Hematopoietic multipotent progenitor cell treated with erythropoietin and hydrocortisone succinate and interleukin-3 and kit ligand, for 4 days (in vitro differentiated cells): ENCODE data around the gene RFC5.
"Not testable (repeated sequence)": the region's sequence is repeated elsewhere in the genome, so short reads cannot be mapped to it uniquely, and the experiment has no call there.

ENCODE experiments used
- DNase-seq: peaks from one replicate; pipeline ENCODE4 v3.0.0-alpha.2; 2015

The RFC5 gene, protein sequence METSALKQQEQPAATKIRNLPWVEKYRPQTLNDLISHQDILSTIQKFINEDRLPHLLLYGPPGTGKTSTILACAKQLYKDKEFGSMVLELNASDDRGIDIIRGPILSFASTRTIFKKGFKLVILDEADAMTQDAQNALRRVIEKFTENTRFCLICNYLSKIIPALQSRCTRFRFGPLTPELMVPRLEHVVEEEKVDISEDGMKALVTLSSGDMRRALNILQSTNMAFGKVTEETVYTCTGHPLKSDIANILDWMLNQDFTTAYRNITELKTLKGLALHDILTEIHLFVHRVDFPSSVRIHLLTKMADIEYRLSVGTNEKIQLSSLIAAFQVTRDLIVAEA

DNA sequence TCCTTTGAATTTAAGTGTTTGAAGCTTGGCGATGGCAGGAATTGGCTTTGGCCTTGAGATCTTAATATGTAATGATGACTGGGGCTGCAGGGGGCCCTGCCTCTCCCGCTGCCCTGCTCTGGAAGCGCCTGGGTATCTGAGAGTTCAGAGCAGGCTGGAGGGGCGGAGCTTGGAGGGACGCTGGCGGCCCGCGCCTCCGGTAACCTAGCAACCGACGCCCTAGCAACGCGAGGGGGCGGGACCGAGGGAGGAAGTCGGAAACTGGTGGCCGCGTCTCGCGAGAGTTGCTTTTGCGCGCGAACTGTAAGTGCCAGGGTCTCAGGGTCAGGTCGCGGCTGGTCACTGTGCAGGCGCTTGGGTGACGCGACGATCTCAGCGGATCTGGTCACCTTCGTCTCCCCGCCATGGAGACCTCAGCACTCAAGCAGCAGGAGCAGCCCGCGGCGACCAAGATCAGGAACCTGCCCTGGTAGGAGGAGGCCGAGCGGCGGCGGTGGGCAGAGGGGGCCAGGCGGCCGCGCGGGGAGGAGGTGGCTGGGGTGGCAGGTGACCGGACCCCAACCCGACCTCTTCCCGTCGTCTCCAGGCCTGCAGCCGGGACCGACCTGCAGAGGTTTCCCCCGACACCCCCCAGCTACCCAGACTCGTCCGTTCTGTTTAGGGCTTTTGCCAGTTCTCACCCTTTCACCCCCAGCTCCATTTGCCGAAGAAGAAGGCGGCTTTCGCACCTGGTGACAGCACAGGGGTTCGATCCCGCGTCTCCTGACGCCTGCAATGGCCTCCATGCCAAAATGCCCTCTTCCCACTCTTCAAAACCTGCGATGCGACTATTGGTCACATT lies at the start of gene RFC5:
RFC5 (plus strand) TSS at position 280 of the 841 bp plus-strand sequence; CDS start at position 405, 125 bp downstream.
- peak; percentile 99 for DNase-seq

DNA sequence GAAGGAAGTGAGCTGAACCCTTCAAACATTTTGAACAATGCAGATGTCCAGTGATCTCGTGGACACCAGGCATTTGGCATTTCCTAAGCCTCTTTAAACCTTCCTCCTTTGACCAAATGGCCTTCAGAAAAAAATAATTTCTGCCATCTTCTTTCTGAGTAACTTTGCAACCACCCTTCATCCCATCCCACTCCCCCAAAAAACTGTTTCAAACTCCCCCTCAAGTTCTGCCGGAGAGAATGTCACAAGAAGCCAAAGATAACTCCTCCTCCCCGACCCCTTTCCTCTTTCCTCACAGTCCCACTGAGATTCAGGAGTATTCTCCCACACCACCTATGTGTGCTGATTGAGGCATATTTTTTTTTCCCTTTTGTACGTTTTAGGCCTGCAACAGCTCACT lies 49.5 kb upstream of the RFC5 start:
- no peak for DNase-seq

DNA sequence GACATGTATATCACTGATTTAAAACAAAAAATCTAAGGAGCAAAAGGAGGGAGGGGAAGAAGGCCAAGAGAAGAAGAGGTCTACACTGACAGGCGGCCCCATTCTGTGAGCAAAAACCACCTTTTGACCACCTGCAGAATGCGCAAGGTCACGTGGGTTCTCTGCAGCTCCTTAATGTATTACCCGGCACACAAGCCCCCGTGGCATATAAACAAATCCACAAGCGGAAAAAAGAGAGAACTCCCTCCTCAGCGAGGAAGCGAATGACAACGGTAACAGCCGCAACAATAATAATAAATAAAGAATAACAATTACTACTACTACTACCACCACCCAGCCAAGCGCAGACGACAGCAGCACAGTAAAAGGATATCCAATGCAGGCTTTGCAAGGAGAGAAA lies 49.0 kb upstream of the RFC5 start:
- no peak for DNase-seq

DNA sequence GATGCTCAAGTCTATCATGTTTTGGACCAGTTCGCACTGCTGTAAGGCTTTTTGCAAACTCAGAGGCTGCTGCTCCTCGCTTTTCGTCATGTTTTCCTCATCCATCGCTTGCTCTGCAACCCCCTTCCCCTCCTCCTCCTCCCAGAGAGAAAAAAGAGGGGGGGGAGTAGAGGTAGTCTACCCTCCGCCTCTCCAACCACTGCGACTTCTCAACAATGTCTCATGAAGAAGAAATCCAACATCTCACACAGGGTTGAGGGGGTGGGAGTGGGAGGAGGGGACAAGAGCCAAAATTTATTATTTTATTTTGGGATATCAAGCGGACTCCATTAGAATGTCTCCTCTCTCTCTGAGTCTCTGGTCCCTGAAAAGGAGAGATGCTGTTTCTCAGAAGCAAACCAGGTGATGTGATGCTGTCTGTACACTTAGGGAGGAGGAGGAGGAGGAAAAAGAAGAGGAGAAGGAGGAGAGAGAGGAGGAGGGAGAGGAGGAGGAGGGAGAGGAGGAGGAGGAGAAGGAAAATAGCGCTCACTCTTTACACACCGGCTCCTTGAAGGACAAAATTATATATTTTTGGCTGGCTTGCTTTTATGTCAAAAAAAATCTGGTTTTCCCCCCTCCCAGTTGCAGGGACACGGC lies 48.2 kb upstream of the RFC5 start:
- no peak for DNase-seq

DNA sequence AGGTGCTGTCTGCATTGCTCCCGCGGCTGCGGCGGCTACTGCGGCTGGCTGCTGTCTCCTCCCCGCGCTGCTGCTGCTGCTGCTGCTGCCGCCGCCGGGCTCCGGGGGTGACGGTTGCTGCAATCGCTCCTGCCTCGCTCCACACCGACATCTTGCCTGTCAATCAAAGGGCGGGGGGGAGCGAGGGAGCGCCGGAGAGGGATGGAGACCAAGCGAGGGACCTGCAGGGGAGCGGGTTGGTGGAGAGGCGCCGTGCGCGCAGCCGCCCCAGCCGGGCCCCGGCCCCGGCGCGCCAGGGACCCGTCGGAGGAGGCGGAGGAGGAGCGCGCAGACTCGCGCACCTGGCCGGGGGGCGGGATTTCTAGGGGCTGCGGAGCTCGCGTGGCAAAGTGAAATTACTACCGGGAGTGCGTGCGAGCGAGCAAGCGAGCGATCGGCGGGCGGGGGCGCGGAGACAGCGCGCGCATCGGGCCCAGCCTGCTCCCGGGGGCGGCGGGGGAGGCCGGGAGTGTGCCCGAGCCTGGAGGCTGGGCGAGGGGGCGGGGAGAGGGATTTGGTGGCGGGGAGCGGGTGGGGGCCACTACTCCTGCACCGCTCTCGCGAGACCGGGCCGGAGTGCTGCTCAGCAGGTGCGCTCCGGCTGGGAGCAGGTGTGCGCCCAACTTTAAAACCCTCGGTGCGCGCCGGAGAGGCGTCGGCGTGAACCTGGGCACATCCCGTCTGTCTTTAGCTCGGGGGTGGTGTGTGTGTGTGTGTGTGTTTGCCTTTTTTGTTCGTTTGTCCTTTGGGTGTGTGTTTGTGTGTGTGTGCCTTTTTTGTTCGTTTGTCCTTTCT lies 47.5 kb upstream of the RFC5 start, which contains the start of gene KSR2:
KSR2 (minus strand) TSS at position 165 of the 834 bp plus-strand sequence. CDS start 735 bp downstream, outside the sequence.
- DNase-seq, result peak; percentile 42

DNA sequence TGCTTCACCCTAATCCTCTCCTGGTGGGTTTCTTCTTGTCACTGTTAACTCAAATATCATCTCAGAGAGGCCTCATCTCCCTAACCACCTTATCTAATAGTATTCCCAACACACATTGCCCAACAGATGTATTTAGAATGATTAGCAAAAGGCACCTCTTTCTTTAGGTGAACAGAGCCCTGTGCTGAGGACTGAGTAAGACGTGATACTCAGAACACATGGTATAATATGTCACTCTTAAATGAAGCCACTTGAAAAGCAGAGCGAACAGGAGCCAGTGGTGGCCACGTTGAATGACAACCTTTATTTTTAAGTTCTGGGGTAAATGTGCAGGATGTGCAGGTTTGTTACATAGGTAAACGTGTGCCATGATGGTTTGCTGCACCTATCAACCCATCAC lies 46.2 kb upstream of the RFC5 start:
- no peak for DNase-seq

DNA sequence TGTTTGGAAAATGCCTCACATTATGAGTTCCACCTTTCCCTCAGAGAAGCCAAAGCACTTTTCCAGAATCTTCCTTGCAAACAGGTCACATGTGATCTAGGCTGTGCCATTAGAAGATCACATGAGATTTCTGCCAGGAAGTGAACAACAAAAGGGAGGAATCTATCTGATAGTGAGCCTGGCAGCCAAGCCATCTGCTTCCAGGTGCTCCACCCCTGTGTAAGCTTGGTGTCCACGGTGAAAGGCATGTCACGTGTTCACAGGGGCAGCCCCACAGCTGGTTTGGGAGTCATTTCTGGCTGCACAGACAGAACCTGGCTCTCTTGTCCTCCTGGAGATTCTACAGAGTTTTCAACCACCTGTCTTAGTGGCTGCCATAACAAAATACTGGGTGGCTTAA lies 44.2 kb upstream of the RFC5 start:
- DNase-seq, result no peak

DNA sequence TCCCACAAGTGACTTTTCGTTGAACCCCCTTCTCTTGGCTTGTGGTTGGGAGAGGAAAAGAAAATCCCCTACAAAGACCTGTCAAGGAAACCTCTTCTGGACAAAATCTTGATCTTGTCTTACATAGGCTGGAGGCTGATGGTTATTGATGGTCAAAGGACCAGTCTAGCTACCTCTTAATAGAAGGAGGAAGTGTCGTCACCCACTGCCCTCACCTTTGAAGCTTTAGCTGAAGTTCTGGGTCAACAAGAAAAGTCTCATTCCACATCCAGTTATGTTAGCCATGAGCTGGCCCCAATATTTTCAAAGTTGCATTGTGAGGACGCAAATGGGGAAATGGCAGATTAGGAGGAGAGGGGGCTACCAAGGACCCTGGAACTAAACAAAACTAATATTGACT lies 41.5 kb upstream of the RFC5 start:
- no peak for DNase-seq

DNA sequence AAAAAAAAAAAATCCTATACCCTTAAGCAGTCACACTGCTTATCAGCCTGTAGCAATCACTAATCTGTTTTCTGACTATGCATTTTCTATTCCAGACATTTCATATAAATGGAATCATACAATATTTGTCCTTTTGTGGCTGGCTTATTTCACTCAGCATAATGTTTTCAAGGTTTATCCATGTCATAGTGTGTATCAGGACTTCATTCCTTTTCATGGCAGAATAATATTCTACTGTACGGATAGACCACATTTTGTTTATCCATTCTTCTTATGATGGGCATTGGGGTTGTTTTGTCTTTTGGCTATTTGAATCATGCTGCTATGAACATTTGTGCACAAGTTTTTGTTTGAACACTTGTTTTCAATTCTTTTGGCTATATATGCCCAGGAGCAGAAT lies 39.1 kb upstream of the RFC5 start:
- DNase-seq, result no peak

DNA sequence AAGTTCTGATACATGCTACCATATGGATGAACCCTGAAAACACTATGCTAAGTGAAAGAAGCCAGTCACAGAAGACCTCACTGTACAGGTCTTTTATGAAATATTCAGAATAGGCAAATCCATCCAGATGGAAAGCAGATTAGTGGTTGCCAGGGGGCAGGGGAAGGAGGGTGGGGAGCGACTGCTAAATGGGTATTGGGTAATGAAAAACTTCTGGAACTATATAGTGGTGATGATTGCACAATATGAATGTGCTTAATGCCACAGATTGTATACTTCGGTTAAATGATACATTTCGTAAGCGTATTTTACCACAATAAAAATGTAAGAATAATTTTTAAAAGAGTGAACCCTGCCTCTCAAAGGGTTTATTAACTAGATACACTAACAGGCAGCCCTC lies 35.9 kb upstream of the RFC5 start:
- peak; percentile 20 for DNase-seq

DNA sequence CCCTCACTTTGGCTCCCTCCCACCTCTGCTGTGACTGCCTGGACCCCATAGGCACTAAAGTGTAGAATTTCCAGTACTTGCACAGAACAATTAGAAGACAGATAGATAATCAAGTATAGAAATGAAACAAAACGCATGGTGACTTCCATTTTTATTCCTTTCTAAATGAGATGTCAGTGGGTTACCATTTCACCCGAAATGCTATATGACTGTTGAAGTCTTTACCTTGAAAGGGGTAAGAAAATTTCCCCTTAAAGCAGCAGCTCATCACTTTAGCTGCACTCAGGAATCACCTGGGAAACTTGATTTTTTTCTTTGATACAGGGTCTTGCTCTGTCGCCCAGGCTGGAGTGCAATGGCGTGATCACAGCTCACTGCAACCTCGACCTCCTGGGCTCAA lies 35.2 kb upstream of the RFC5 start:
- no peak for DNase-seq

DNA sequence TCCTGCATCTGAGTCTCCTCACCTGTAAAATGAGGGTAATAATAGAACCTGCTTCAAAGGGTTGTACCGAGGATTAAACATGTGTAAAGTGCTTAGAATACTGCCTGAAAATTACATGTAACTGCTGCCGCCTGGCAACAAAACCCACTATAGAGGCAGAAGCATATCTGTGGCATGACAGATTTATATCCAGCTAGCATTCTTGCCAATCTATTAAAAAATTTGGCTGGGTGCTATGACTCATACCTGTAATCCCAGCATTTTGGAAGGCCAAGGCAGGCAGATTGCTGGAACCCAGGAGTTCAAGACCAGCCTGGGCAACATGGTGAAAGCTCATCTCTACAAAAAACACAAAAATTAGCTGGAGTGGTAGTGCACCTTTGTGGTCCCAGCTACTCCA lies 31.3 kb upstream of the RFC5 start:
- no peak for DNase-seq

DNA sequence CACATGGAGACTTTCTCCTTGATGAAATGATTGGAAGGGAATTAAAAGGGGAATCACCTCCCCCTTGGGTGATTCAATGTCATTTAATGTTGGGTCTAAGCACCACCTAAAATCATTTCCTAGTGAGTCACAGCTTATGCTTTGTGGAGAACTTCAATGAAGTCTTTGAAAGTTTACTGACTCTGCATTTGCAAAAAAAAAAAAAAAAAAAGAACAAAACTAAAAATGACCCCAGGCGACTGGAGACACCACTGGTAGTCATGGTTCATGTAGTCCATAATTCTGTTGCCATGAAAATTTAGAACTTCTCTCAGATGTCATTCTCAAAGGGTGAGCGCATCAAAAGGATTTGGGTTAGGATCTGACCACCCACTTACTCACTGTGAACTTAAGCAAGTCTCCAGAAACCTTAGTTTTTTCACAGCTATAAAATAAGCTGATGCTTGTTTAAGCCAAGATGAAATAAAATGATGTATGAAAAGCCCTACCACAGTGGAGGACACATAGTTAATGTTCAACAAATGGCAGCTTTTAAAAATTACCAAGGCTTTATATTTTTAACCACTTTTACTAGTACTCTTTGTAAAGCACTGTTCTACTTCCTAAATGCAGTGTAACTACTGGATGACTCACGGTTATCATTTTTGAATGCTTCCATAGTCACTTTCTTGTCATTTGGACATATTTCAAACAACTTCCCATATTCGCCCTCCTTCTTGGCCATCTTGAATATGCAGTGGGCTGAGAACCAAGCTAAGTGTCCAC lies 29.6 kb upstream of the RFC5 start:
- DNase-seq, result no peak

DNA sequence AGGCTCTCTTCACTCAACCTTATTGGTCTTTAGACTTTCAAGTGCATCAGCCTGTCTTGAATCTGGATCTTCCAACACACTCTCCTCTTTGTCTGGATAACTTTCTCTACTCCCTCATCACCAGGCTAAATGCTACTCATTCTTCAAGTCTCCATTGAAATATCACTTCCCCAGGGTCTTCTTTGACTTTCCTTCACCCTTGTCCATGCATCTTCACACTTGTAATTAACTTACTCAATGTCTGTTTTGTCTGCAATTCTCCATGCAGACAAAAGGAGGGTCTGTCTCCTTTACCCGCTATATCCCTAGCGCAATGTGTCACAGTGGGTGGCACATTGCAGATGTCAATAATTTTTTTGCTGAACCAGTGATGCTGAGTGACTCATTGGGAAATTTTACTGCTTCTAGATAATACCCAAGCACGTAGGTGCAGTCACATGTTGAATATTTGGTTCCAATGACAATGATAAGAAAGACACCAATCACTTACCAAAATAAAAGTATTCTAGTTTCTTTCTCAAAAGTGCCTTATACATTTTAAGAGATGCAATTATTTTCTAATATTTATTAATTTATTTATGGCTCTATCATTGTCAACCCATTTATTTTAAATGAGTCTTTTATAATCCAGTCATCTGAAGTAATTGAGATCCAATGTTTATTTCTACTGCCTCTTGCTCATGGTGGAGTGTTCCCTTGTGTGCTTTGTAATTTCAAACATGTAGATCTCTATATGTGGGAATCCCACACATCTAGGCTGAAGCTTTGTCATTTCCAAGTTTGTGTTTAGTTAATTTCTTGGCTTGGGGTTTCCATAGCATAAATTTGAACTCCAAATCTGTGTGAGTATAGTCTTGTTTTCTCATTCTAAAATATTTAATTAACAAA lies 21.7 kb upstream of the RFC5 start:
- no peak for DNase-seq

DNA sequence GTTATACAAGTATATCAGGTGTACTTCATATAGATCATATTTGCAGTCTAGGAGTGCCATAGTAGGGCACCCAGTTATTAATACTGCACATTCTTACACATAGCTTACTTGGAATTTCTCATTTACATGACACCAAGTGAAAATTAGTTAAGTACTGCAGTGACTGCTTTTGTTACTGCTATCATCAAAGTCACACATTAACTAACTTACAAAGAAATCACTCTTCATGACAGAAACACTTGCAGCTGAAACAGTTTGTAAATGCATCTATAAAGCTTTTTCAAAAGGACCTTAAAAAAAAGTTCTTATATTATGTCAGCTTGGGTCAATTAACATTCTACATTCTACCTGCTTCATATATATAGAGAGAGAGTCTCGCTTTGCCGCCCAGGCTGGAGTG lies 17.8 kb upstream of the RFC5 start:
- no peak for DNase-seq

DNA sequence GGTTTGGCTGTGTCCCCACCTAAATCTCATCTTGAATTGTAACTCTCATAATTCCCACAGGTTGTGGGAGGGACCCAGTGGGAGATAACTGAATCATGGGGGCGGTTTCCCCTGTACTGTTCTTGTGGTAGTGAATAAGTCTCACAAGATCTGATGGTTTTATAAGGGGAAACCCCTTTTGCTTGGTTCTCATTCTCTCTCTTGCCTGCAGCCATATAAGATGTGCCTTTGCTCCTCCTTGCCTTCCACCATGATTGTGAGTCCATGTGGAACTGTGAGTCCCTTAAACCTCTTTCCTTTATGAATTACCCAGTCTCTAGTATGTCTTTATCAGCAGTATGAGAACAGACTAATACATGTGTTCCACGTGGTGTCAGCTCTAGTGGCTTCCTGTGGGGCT lies 16.7 kb upstream of the RFC5 start:
- not testable (repeated sequence) for DNase-seq

DNA sequence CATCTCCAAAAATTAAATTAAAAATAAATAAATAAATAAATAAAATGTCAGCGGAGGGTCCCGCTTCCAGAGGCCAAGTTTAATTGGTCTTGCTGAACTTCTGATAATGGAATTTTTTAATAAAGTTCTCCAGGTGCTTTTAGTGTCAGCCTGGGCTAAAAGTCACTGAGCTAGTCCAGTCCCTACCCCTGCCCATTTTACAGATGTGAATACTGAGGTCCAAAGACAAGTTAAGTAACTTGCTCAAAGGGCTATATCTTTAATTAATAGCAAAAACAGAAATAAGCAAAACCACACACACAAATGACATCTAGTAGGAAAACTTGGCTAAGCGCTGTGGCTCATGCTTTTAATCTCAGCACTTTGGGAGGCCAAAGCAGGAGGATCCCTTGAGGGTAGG lies 5.6 kb upstream of the RFC5 start:
- no peak for DNase-seq

DNA sequence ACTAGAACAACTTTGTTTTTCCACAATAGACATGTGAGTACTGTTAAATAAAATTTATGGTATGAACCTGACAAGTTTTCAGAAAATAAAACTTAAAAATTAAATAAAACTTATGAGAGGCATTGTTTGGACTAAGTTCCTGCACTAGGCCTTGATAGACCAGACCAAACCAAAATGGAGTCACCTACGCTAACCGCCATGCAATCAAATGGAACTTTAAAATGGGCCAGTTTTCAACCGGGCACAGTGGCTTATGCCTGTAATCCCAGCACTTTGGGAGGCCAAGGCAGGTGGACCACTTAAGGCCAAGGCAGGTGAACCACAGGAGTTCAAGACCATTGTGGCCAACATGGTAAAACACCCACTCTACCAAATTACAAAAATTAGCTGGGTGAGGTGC lies 5.1 kb upstream of the RFC5 start:
- no peak for DNase-seq

DNA sequence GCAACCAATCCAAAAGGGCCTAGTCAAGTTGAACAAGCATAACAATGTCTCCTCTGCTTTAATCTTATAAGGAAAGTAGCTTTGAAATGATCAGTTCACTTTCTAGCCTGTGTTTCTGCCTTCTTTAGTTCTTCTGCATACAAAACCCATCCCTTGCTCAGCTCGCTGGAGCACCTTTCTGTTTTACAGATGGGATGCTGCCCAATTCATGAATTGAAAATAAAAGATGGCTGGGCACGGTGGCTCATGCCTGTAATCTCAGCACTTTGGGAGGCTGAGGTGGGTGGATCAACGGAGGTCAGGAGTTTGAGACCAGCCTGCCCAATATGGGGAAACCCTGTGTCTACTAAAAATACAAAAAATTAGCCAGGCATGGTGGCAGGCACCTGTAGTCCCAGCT lies 4.5 kb upstream of the RFC5 start:
- no peak for DNase-seq

DNA sequence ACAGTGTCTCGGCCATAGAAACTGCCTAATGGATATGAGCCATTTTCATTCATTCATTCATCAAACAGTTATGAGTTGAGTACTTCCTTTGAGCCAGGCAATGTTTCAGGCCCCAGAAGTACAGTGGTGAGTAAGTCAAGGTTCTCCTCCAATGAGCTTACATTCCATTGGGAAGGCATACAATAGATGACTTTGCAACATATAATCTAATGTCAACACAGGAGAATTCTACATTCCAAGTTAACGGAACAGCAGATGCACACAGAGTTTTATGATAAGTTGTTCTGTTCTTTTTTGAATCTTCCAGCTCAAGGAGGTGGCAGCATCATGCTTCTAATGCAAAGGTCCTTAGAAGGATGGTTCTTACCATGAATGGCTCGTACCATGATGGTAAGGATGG lies 3.2 kb upstream of the RFC5 start:
- DNase-seq, result no peak

DNA sequence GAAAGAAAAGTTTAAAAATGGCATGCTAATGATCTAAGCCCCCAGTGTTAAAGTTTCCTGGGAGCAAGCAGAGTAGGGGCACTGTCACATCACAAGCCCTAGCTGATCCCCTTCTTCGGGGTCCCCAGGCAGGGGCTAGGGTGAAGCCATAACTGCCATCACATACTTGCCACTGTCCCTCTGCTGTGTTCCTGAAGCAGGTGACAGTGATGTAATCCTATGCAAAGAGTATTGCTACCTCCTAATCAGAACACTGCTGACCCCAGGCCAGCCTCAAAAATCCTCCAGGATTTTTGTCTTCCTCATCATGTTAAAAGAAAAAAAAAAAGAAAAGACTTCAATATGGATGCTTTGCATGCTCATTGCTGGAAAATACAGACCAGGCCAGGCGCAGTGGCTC lies 1.2 kb upstream of the RFC5 start:
- no peak for DNase-seq
